ENCODE measurements around the gene TBCK.
"Not testable (repeated sequence)": the region's sequence is repeated elsewhere in the genome, so short reads cannot be mapped to it uniquely, and the experiment has no call there.

The TBCK gene

GRCh38 chr4:106315968-106316772 lies at the start of gene TBCK, which contains the start of gene AIMP1:
TSS of gene TBCK (minus strand) at chr4:106316209. CDS start at chr4:106308960, 7,249 bp downstream.
TSS of gene AIMP1 (plus strand) at chr4:106316550. CDS start at chr4:106325010, 8,460 bp downstream.
- peak; percentile 86 for DNase-seq

- DNase-seq = no peak
Measured at GRCh38 chr4:106365613-106366012, 49.6 kb upstream of the TBCK start.

GRCh38 chr4:106364282-106364681 lies 48.3 kb upstream of the TBCK start:
- DNase-seq = no peak

GRCh38 chr4:106362086-106362825 lies 46.2 kb upstream of the TBCK start:
- no peak for DNase-seq

GRCh38 chr4:106358899-106359298 lies 42.9 kb upstream of the TBCK start:
- no peak for DNase-seq

- no peak for DNase-seq
Measured at GRCh38 chr4:106355193-106355592, 39.2 kb upstream of the TBCK start.

- no peak for DNase-seq
Measured at GRCh38 chr4:106353786-106354185, 37.8 kb upstream of the TBCK start.

- no peak for DNase-seq
Measured at GRCh38 chr4:106351016-106351415, 35.0 kb upstream of the TBCK start.

GRCh38 chr4:106347167-106347566 lies 31.2 kb upstream of the TBCK start:
- no peak for DNase-seq

GRCh38 chr4:106344647-106344970 lies 28.6 kb upstream of the TBCK start:
- no peak for DNase-seq

GRCh38 chr4:106343865-106344646 lies 28.0 kb upstream of the TBCK start:
- DNase-seq = no peak

GRCh38 chr4:106340774-106341173 lies 24.8 kb upstream of the TBCK start:
- DNase-seq = no peak

- DNase-seq = no peak
Measured at GRCh38 chr4:106339431-106339830, 23.4 kb upstream of the TBCK start.

- DNase-seq = no peak
Measured at GRCh38 chr4:106338671-106339070, 22.7 kb upstream of the TBCK start.

- DNase-seq = no peak
Measured at GRCh38 chr4:106337916-106338315, 21.9 kb upstream of the TBCK start.

GRCh38 chr4:106336618-106337017 lies 20.6 kb upstream of the TBCK start:
- DNase-seq = no peak

- no peak for DNase-seq
Measured at GRCh38 chr4:106334741-106335470, 18.9 kb upstream of the TBCK start.

GRCh38 chr4:106333186-106333585 lies 17.2 kb upstream of the TBCK start:
- no peak for DNase-seq

GRCh38 chr4:106329041-106329618 lies 13.1 kb upstream of the TBCK start:
- DNase-seq = no peak

- no peak for DNase-seq
Measured at GRCh38 chr4:106325800-106326199, 9.8 kb upstream of the TBCK start.

- DNase-seq = no peak
Measured at GRCh38 chr4:106323119-106323518, 7.1 kb upstream of the TBCK start.

GRCh38 chr4:106321814-106322213 lies 5.8 kb upstream of the TBCK start:
- DNase-seq = not testable (repeated sequence)
